ENCODE measurements around the gene PPP1R9B.

PPP1R9B gene

GRCh38 chr17:50094753-50095619 lies 55.5 kb downstream of the PPP1R9B start, which contains the start of gene PDK2:
PDK2 (plus strand) TSS chr17:50095351; CDS start chr17:50095436, 85 bp downstream.
- Histone ChIP-seq H3K27me3 (ENCODE audit: control insufficient read depth, insufficient read depth, low read length) (no peaks in the 10 kb centered on the region), H3K9ac (ENCODE audit: low read length) (peak within 1 kb of the TSS; percentile 86), H3K27ac (ENCODE audit: low read depth, low read length) (peak within 1 kb of the TSS; percentile 86), H3K4me3 (ENCODE audit: low read length) (peak within 1 kb of the TSS; percentile 76), H3K36me3 (ENCODE audit: control insufficient read depth, insufficient read depth, low read length) (peaks cover 6% of the 10 kb centered on the region), H3K4me1 (ENCODE audit: control insufficient read depth, insufficient read depth, low read length) (peaks cover 4% of the 10 kb centered on the region)

- H3K27me3 ChIP-seq (ENCODE audit: control insufficient read depth, insufficient read depth, low read length), result no peaks in the 10 kb centered on the region
- no peak overlapping the region for H3K9ac ChIP-seq (ENCODE audit: low read length)
- H3K4me1 ChIP-seq (ENCODE audit: control insufficient read depth, insufficient read depth, low read length), result peaks cover 2% of the 10 kb centered on the region
- H3K36me3 ChIP-seq (ENCODE audit: control insufficient read depth, insufficient read depth, low read length), result peaks cover 7% of the 10 kb centered on the region
- peak overlapping the region; percentile 68 for H3K4me3 ChIP-seq (ENCODE audit: low read length)
- H3K27ac ChIP-seq (ENCODE audit: low read depth, low read length), result peak overlapping the region; percentile 65
Observed at GRCh38 chr17:50094243-50094752, 56.2 kb downstream of the PPP1R9B start.

- H3K27ac ChIP-seq (ENCODE audit: low read depth, low read length), result no peak overlapping the region
- peaks cover 2% of the 10 kb centered on the region for H3K4me1 ChIP-seq (ENCODE audit: control insufficient read depth, insufficient read depth, low read length)
- H3K9ac ChIP-seq (ENCODE audit: low read length), result no peak overlapping the region
Observed at GRCh38 chr17:50093807-50094206, 56.7 kb downstream of the PPP1R9B start.

DNA sequence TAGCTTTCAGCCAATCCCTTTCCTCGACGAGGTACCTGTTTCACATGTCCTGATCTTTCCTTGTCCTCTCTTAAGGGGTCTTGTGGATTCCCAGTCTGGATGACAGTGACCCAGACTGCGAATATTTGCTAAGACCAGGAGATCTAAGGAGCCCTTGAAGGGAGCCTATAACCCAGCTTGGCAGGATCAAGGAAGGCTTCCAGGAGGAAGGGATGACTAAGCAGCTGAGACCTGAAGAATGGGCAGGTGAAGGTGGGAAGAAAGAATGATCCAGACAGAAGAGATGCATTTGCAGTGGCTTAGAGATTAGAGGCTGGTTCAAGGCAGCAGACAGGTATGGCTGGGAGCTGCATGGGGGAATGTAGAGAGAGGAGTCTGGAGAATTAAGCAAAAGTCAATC lies 57.2 kb downstream of the PPP1R9B start:
- Histone ChIP-seq H3K27me3 (ENCODE audit: control insufficient read depth, insufficient read depth, low read length) (no peaks in the 10 kb centered on the region), H3K27ac (ENCODE audit: low read depth, low read length) (no peak overlapping the region), H3K4me1 (ENCODE audit: control insufficient read depth, insufficient read depth, low read length) (peaks cover 2% of the 10 kb centered on the region), H3K4me3 (ENCODE audit: low read length) (no peak overlapping the region), H3K9ac (ENCODE audit: low read length) (no peak overlapping the region), H3K36me3 (ENCODE audit: control insufficient read depth, insufficient read depth, low read length) (peaks cover 7% of the 10 kb centered on the region)

More at GRCh38 chr17:50093807-50094206, 56.7 kb downstream of the PPP1R9B start:
- Histone ChIP-seq H3K27me3 (ENCODE audit: control insufficient read depth, insufficient read depth, low read length) (no peaks in the 10 kb centered on the region), H3K36me3 (ENCODE audit: control insufficient read depth, insufficient read depth, low read length) (peaks cover 11% of the 10 kb centered on the region), H3K4me3 (ENCODE audit: low read length) (no peak overlapping the region)

DNA sequence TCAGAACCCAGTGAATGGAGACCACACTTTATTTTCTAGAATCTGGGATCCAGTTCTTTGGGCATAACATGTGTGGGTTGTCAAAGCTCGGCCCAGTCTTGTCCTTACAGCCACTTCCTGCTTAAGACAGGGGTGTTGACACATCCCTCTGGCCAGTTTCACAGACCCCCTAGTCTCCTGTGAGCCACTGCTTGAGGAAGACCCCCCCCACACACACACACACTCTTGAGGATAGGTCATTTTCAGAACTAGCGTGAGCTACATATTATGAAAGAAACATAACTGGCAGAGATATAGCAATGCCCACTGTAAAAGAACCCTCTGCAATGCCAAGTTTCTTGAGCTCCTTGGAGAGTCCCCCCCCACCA lies 58.6 kb downstream of the PPP1R9B start:
- Histone ChIP-seq H3K4me3 (ENCODE audit: low read length) (no peak overlapping the region), H3K27ac (ENCODE audit: low read depth, low read length) (no peak overlapping the region), H3K4me1 (ENCODE audit: control insufficient read depth, insufficient read depth, low read length) (peaks cover 2% of the 10 kb centered on the region), H3K36me3 (ENCODE audit: control insufficient read depth, insufficient read depth, low read length) (peaks cover 7% of the 10 kb centered on the region), H3K27me3 (ENCODE audit: control insufficient read depth, insufficient read depth, low read length) (no peaks in the 10 kb centered on the region), H3K9ac (ENCODE audit: low read length) (no peak overlapping the region)

DNA sequence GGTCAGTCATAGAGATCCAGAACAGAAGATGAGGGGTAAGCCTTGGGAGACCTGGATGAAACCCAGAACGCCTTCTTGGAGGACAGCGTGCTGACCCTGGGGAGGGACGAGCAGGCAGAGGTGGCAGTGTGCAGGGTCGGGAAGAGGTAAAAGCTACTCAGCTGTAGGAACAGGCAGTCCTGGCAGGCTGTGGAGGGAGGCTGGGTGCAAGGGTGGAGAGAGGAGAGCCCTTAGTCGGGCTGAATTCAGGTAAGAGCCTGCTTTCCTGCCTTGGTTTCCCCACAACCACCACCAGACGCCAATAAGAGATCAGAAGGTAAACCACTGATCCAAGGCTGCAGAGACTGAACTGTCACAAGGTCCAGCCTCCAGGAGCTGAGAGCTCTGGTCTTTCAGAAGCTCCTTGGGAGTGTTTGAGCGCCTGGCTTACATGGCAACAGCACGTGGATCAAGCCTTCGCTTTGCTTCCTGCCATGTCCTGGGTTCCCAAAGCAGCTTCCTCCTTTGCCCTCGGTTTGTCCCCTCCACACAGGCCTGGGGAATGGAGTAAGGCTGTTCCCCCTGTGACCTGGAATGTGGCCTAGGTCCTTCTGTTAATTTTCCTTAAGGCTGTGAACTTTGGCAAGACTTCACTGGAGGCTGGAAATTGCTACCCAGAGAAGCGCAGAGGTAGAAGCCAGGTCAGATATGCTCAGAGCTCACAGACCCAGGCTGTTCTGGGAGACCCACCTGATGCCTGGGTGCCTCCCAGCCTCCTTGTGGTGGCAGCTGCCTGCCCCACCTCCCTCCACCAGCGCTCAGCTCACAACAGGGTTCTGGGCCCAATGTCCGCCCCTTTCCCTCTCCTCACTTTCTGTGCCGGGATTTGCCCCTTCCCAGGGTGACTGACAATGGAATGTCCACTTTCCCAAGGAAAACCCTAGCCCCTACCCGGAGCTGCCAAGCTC lies 59.2 kb downstream of the PPP1R9B start:
- H3K36me3 ChIP-seq (ENCODE audit: control insufficient read depth, insufficient read depth, low read length), result peaks cover 7% of the 10 kb centered on the region
- H3K4me1 ChIP-seq (ENCODE audit: control insufficient read depth, insufficient read depth, low read length), result peaks cover 2% of the 10 kb centered on the region
- H3K4me3 ChIP-seq (ENCODE audit: low read length), result no peak overlapping the region
- H3K27ac ChIP-seq (ENCODE audit: low read depth, low read length), result no peak overlapping the region
- no peak overlapping the region for H3K9ac ChIP-seq (ENCODE audit: low read length)
- H3K27me3 ChIP-seq (ENCODE audit: control insufficient read depth, insufficient read depth, low read length), result no peaks in the 10 kb centered on the region

- Histone ChIP-seq H3K27ac (ENCODE audit: low read depth, low read length) (no peak overlapping the region), H3K27me3 (ENCODE audit: control insufficient read depth, insufficient read depth, low read length) (no peaks in the 10 kb centered on the region), H3K9ac (ENCODE audit: low read length) (no peak overlapping the region), H3K4me1 (ENCODE audit: control insufficient read depth, insufficient read depth, low read length) (peaks cover 2% of the 10 kb centered on the region), H3K4me3 (ENCODE audit: low read length) (no peak overlapping the region), H3K36me3 (ENCODE audit: control insufficient read depth, insufficient read depth, low read length) (peaks cover 7% of the 10 kb centered on the region)
Observed at GRCh38 chr17:50090071-50090470, 60.4 kb downstream of the PPP1R9B start.

DNA sequence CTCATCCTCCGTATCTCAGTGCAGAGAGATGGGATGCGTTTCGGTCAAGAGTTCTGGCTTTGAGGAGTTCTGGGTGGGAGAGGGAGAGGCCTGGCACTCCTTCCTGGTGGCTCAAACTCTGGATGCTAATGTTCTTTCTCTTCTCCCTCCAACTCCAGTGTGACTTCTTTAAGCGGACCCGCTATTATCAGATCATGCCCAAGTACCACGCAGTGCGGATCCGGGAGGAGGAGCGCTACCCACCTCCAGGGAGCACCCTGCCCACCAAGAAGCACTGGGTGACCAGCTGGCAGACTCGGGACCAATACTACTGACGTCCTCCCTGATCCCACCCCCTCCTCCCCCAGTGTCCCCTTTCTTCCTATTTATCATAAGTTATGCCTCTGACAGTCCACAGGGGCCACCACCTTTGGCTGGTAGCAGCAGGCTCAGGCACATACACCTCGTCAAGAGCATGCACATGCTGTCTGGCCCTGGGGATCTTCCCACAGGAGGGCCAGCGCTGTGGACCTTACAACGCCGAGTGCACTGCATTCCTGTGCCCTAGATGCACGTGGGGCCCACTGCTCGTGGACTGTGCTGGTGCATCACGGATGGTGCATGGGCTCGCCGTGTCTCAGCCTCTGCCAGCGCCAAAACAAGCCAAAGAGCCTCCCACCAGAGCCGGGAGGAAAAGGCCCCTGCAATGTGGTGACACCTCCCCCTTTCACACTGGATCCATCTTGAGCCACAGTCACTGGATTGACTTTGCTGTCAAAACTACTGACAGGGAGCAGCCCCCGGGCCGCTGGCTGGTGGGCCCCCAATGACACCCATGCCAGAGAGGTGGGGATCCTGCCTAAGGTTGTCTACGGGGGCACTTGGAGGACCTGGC lies 61.3 kb downstream of the PPP1R9B start:
- H3K4me3 ChIP-seq (ENCODE audit: low read length), result no peak overlapping the region
- peaks cover 7% of the 10 kb centered on the region for H3K36me3 ChIP-seq (ENCODE audit: control insufficient read depth, insufficient read depth, low read length)
- no peak overlapping the region for H3K27ac ChIP-seq (ENCODE audit: low read depth, low read length)
- H3K4me1 ChIP-seq (ENCODE audit: control insufficient read depth, insufficient read depth, low read length), result no peaks in the 10 kb centered on the region
- H3K9ac ChIP-seq (ENCODE audit: low read length), result no peak overlapping the region
- H3K27me3 ChIP-seq (ENCODE audit: control insufficient read depth, insufficient read depth, low read length), result no peaks in the 10 kb centered on the region

- Histone ChIP-seq H3K9ac (ENCODE audit: low read length) (no peak overlapping the region), H3K4me3 (ENCODE audit: low read length) (no peak overlapping the region), H3K36me3 (ENCODE audit: control insufficient read depth, insufficient read depth, low read length) (peaks cover 7% of the 10 kb centered on the region), H3K27ac (ENCODE audit: low read depth, low read length) (no peak overlapping the region), H3K4me1 (ENCODE audit: control insufficient read depth, insufficient read depth, low read length) (no peaks in the 10 kb centered on the region), H3K27me3 (ENCODE audit: control insufficient read depth, insufficient read depth, low read length) (no peaks in the 10 kb centered on the region)
Observed at GRCh38 chr17:50087912-50088405, 62.5 kb downstream of the PPP1R9B start.

GRCh38 chr17:50087246-50087911 lies 63.1 kb downstream of the PPP1R9B start:
- H3K27ac ChIP-seq (ENCODE audit: low read depth, low read length), result no peak overlapping the region

More at GRCh38 chr17:50087246-50087911, 63.1 kb downstream of the PPP1R9B start:
- H3K27me3 ChIP-seq (ENCODE audit: control insufficient read depth, insufficient read depth, low read length), result no peaks in the 10 kb centered on the region
- no peak overlapping the region for H3K9ac ChIP-seq (ENCODE audit: low read length)
- H3K4me1 ChIP-seq (ENCODE audit: control insufficient read depth, insufficient read depth, low read length), result no peaks in the 10 kb centered on the region
- H3K36me3 ChIP-seq (ENCODE audit: control insufficient read depth, insufficient read depth, low read length), result peaks cover 7% of the 10 kb centered on the region
- no peak overlapping the region for H3K4me3 ChIP-seq (ENCODE audit: low read length)

All from rectal smooth muscle tissue (tissue), 1 donor.